Activated CD4-positive, alpha-beta T cell treated with anti-CD3 and anti-CD28 coated beads for 36 hours (primary cell): ENCODE results near the gene TRIML1. TPM values are rescaled to one million over a fixed set of nuclear protein-coding genes. Genes with fewer than 3 reads are reported as not detected.
"Not testable (repeated sequence)": the region's sequence is repeated elsewhere in the genome, so short reads cannot be mapped to it uniquely, and the experiment has no call there.

Source experiments
- ATAC-seq: fragments of 200-7000 bp; cut with Tn5 transposase; one replicate; pipeline ENCODE4 v1.10.0; 2021; ENCODE audit warnings: mild to moderate bottlenecking, moderate library complexity
- CTCF ChIA-PET: fragments of 350-600 bp; sonication (Branson Sonifier 250); formaldehyde crosslinking; loops from one replicate; lab custom pipeline; 2021; ENCODE audit warnings: antibody characterized with exemption; lab: Charles Lee
- POLR2A ChIA-PET: fragments of 350-600 bp; sonication (Branson Sonifier 250); formaldehyde crosslinking; loops from one replicate; lab custom pipeline; 2021; ENCODE audit warnings: antibody characterized with exemption, inconsistent platforms; lab: Charles Lee
- DNase-seq: peaks from one replicate; pipeline ENCODE4 v3.0.0-alpha.2; 2020
- H3K27ac Mint-ChIP-seq: one replicate; pipeline ENCODE4 v1.8.0; 2021; ENCODE audit warnings: mixed read lengths
- H3K27me3 Mint-ChIP-seq: one replicate; pipeline ENCODE4 v1.8.0; 2021; ENCODE audit warnings: mixed read lengths
- H3K36me3 Mint-ChIP-seq: one replicate; pipeline ENCODE4 v1.8.0; 2021; ENCODE audit warnings: low read depth, mixed read lengths
- H3K4me1 Mint-ChIP-seq: one replicate; pipeline ENCODE4 v1.8.0; 2021; ENCODE audit warnings: mixed read lengths
- H3K4me3 Mint-ChIP-seq: one replicate; pipeline ENCODE4 v1.8.0; 2021; ENCODE audit warnings: mild to moderate bottlenecking, moderate library complexity, mixed read lengths
- H3K9me3 Mint-ChIP-seq: one replicate; pipeline ENCODE4 v1.8.0; 2021; ENCODE audit warnings: low read depth, mixed read lengths
- intact Hi-C, 2 experiments: fragments of 100-400 bp; cut with DNase I in 1 of 2; cut with micrococcal nuclease in 1 of 2; formaldehyde crosslinking; loops; one replicate each; pipeline versions ENCODE4 v1.14.2 to v1.15.1; 2022 to 2024; cut with DNase I, micrococcal nuclease
- total RNA-seq, 2 experiments: library from RNA; stranded (reverse); gene quantifications; one replicate each; pipeline ENCODE4 v1.2.3, GENCODE V29; 2021

Gene TRIML1
- total RNA-seq, 2 experiments from 2014 or later: not detected

DNA sequence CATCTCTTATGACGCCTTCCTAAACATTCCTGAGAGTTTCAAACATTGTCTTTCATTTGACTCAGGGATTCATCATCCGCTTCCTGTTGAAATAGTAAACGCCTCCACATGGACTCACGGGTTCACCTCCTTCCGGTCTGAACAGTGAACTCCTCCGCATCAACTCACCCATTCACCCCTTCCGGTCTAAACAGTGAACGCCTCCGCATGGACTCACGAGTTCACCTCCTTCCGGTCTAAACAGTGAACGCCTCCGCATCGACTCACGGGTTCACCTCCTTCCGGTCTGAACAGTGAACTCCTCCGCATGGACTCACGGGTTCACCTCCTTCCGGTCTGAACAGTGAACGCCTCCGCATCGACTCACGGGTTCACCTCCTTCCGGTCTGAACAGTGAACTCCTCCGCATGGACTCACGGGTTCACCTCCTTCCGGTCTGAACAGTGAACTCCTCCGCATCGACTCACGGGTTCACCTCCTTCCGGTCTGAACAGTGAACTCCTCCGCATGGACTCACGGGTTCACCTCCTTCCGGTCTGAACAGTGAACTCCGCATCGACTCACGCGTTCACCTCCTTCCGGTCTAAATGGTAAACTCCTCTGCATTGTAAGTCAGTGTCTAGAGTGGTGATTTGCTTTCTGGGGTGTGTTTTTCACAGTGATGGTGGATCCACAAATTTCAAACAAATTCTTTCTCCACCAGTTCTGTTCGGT, 20.4 kb downstream of the TRIML1 start:
- H3K36me3 Mint-ChIP-seq, intact Hi-C loops, ATAC-seq, H3K27ac Mint-ChIP-seq, DNase-seq, H3K27me3 Mint-ChIP-seq, H3K4me3 Mint-ChIP-seq, POLR2A ChIA-PET, H3K9me3 Mint-ChIP-seq, H3K4me1 Mint-ChIP-seq, CTCF ChIA-PET: not testable (repeated sequence)

DNA sequence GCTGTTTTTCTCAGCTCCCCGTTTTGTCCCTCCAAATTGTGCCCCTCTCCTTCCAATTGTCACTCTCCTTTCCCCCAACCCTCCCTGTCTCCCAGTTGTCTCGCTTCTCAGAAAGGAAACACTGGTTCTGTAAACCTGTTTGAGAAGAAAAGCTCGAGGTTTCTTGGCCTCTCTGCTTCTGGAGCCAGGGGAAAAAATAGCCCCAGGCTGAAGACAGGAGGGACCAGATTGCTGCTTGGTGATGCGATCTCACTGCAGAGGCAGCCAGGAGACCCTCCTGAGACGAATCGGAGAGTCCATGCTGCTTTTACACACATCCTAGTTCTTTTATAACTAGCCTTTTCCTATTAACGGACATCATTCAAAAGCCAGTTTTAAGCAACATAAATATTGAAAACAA, 21.2 kb downstream of the TRIML1 start:
- Mint-ChIP-seq H3K27ac (no peak overlapping the region), H3K9me3 (peaks cover 5% of the 10 kb centered on the region), H3K4me3 (no peak overlapping the region), H3K36me3 (no peaks in the 10 kb centered on the region), H3K4me1 (no peaks in the 10 kb centered on the region), H3K27me3 (no peaks in the 10 kb centered on the region)
- DNase-seq (no peak), ATAC-seq (no peak)
- intact Hi-C loops: no loop called here
- ChIA-PET CTCF (interaction anchor here (0.6 kb wide), 1 partner anchor 535 kb away, joined by 3 read pairs; no protein-coding TSS in a partner anchor), POLR2A (no interaction called here)

DNA sequence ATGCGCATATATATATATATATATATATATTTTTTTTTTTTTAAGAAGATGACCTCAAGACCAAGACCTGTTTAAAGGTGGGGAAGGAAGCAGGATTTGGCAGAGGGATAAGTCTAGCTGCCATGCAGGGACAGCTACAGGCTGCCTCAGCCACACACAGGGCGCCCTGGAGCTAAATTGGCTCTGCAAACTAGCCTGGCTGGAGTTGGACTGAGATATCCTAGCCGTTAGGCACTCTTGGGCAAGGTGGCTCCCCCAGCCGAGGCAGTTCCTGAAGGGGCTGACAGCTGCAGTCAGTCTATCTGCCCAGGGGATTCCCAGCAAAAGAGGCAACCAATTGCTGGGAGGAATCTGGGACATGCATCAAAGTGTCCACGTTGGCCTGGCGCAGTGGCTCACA, 21.9 kb downstream of the TRIML1 start:
- no peaks in the 10 kb centered on the region for H3K4me1 Mint-ChIP-seq
- no peaks in the 10 kb centered on the region for H3K27me3 Mint-ChIP-seq
- no peak for ATAC-seq
- intact Hi-C loops: no loop called here
- DNase-seq: no peak
- H3K4me3 Mint-ChIP-seq: no peak overlapping the region
- no peaks in the 10 kb centered on the region for H3K36me3 Mint-ChIP-seq
- CTCF ChIA-PET: no interaction called here
- H3K27ac Mint-ChIP-seq: no peak overlapping the region
- POLR2A ChIA-PET: no interaction called here
- peaks cover 5% of the 10 kb centered on the region for H3K9me3 Mint-ChIP-seq

DNA sequence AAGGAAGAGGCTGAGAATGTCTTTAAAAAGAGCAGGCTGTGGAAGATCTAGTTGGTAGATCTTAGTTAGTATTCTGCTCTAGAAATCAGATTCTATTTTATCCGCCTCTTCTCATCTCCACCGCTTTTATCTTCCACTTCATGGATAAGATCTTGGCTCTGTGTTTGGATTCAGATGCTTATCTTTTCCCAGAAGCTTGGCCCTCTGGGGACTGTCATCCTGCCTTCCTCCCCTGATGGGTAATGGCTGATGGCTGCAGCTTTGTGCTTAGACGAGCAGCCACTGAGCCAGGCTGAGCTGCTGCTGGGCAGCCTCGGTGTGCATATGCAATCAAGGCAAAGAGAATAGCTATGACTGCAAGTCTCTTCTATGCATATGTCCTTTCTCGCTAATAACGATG, 23.5 kb downstream of the TRIML1 start:
- intact Hi-C loops: no loop called here
- ATAC-seq (no peak), DNase-seq (no peak)
- H3K27me3 Mint-ChIP-seq: no peaks in the 10 kb centered on the region
- H3K9me3 Mint-ChIP-seq: peaks cover 2% of the 10 kb centered on the region
- ChIA-PET CTCF (no interaction called here), POLR2A (no interaction called here)
- no peak overlapping the region for H3K27ac Mint-ChIP-seq
- no peaks in the 10 kb centered on the region for H3K36me3 Mint-ChIP-seq
- H3K4me1 Mint-ChIP-seq: no peaks in the 10 kb centered on the region
- no peak overlapping the region for H3K4me3 Mint-ChIP-seq

DNA sequence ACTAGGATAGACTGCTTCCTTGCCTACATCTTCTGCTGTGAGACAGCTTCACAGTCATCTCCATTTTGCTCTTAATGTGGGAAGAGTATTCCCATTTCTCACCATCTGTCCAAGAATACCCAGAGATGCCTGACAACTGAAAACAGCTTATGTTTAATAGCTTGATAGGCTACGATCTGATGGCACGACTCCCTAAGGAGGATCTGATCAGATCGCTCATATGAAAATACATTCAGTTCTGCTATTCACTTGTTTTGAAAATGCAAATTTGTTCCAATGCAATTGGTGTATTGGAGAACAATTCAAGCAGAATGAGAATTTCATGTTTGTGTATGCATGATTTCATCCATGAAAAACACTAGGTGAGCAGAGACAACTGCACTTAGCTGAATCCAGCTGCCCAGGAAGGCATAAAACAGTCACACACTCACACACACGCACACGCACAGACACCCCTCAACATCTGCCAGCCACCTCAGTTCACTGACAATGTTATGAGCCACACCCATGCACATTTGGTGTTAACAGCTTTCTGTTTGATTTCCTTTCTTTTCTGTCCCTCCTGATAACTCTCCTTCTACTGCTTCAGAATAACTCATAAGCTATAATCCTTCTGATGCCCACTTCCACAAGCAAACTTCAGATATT, 29.6 kb downstream of the TRIML1 start:
- H3K9me3 Mint-ChIP-seq: peaks cover 9% of the 10 kb centered on the region
- H3K36me3 Mint-ChIP-seq: no peaks in the 10 kb centered on the region
- ATAC-seq (no peak), DNase-seq (no peak)
- H3K27me3 Mint-ChIP-seq: no peaks in the 10 kb centered on the region
- no peak overlapping the region for H3K4me3 Mint-ChIP-seq
- H3K4me1 Mint-ChIP-seq: no peaks in the 10 kb centered on the region
- intact Hi-C loops: no loop called here
- CTCF ChIA-PET: no interaction called here
- no peak overlapping the region for H3K27ac Mint-ChIP-seq
- POLR2A ChIA-PET: no interaction called here

DNA sequence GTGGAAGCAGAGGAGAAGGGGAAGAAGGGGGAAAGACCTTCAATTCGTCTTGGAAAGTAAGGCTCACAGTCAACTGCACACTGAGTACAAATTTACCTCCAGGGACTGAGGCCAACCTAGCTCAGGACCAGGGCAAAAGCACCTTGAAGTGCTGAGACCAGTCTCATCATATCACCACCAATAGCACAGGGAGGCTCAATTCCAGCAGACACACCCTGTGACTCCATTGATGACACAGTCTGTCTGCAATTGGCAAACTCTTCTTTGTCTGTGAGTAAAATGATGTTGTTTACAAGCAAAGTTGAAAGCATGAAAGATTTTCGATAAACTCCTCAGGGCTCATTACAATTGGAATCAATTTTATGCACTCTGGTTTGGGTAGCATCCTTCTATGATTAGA, 32.3 kb downstream of the TRIML1 start:
- intact Hi-C loops: no loop called here
- peaks cover 8% of the 10 kb centered on the region for H3K9me3 Mint-ChIP-seq
- DNase-seq (no peak), ATAC-seq (no peak)
- CTCF ChIA-PET: no interaction called here
- POLR2A ChIA-PET: no interaction called here
- no peaks in the 10 kb centered on the region for H3K27me3 Mint-ChIP-seq
- no peak overlapping the region for H3K4me3 Mint-ChIP-seq
- H3K36me3 Mint-ChIP-seq: no peaks in the 10 kb centered on the region
- H3K27ac Mint-ChIP-seq: no peak overlapping the region
- no peaks in the 10 kb centered on the region for H3K4me1 Mint-ChIP-seq

DNA sequence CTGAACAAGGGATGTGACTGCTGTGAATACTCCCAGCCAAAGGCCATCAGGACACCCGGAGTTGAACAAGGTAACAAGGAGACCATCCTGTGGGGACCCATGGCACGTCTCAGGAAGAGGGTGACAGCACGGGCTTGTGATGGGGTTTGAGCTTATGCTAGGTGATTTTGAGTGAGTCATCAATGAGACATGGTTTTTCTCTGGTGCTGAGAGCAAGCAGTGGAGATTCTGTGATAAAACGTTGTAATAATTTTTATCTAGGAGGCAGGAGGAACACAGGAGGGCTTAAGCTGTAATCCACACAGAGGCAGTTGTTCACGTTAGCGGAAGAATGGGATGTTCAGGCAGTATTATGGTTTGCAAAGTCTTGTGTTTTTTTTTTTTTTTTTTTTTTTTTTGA, 36.0 kb downstream of the TRIML1 start:
- Mint-ChIP-seq H3K36me3 (no peaks in the 10 kb centered on the region), H3K27me3 (no peaks in the 10 kb centered on the region), H3K27ac (no peak overlapping the region), H3K9me3 (peaks cover 2% of the 10 kb centered on the region), H3K4me1 (no peaks in the 10 kb centered on the region), H3K4me3 (no peak overlapping the region)
- ChIA-PET POLR2A (no interaction called here), CTCF (no interaction called here)
- intact Hi-C loops: no loop called here
- DNase-seq: no peak
- no peak for ATAC-seq

DNA sequence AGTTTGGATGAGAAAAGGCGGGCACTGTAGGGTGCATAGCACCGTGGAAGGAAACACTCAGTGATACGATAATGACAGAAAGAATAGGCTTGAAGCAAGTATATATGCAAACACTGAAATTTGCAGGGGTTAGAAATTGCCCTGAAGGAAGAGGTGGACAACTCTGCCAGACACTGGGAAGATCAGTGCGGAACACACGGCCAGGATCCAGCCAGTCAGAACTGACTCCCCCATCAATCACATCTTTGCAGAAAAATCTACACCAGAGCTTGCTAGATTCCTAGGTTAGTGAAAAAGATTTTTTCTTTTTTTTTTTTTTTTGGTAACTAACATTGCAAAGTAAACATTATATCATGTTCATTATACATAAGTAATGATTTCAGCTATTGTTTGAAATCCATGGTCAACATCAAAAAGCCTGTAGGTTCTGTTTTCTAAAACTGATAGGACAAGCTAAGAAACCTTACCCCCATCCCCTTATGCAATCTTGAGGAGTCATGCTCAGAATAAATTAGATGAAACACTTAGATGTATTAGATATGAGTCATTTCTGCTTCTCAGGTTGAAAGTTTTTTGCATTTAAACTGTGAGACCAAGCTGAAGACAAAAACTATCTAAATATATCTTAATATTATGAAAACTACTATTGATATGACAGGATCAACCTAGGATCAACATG, 38.9 kb downstream of the TRIML1 start:
- CTCF ChIA-PET: no interaction called here
- ATAC-seq: no peak
- intact Hi-C loops: no loop called here

DNA sequence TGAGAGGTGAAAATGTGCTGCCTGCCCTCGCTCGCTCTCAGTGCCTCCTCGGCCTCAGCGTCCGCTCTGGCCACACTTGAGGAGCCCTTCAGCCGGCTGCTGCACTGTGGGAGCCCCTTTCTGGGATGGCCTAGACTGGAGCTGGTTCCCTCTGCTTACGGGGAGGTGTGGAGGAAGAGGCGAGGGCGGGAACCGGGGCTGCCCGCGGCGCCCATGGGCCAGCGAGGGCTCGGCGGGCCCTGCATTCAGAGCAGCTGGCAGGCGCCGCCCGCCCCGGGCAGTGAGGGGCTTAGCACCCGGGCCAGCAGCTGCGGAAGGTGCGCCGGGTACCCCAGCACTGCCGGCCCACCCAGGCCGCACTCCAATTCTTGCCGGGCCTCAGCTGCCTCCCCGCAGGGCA, 39.6 kb downstream of the TRIML1 start:
- no peaks in the 10 kb centered on the region for H3K27me3 Mint-ChIP-seq
- DNase-seq (no peak), ATAC-seq (no peak)
- no peak overlapping the region for H3K4me3 Mint-ChIP-seq
- peaks cover 10% of the 10 kb centered on the region for H3K9me3 Mint-ChIP-seq
- H3K36me3 Mint-ChIP-seq: no peaks in the 10 kb centered on the region
- intact Hi-C loops: no loop called here
- POLR2A ChIA-PET: no interaction called here
- H3K4me1 Mint-ChIP-seq: no peaks in the 10 kb centered on the region
- no peak overlapping the region for H3K27ac Mint-ChIP-seq
- CTCF ChIA-PET: no interaction called here

More for the DNA sequence above, 38.9 kb downstream of the TRIML1 start:
- no peak overlapping the region for H3K27ac Mint-ChIP-seq
- peaks cover 10% of the 10 kb centered on the region for H3K9me3 Mint-ChIP-seq
- no peaks in the 10 kb centered on the region for H3K27me3 Mint-ChIP-seq
- POLR2A ChIA-PET: no interaction called here
- no peak overlapping the region for H3K4me3 Mint-ChIP-seq
- no peaks in the 10 kb centered on the region for H3K4me1 Mint-ChIP-seq
- DNase-seq: no peak
- no peaks in the 10 kb centered on the region for H3K36me3 Mint-ChIP-seq

DNA sequence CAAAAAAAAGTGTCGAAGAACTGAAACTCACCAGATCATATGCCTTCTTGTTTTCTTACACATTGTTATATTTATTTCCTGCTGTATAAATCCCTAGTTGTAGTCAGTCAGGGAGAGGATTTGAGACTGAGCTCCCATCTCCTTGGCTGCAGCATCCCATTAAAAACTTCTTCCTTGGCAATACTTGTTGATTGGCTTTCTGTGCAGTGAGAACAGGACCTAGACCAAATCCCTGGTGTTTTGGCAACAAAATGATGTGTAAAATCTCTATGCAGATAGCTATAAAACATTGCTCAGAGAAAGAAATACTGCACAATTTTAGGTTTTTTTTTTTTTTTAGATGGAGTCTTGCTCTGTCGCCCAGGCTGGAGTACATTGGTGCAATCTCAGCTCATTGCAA, 47.9 kb downstream of the TRIML1 start:
- Mint-ChIP-seq H3K9me3 (peaks cover 10% of the 10 kb centered on the region), H3K36me3 (no peaks in the 10 kb centered on the region), H3K27me3 (no peaks in the 10 kb centered on the region), H3K4me3 (no peak overlapping the region), H3K4me1 (no peaks in the 10 kb centered on the region), H3K27ac (no peak overlapping the region)
- ChIA-PET POLR2A (no interaction called here), CTCF (no interaction called here)
- intact Hi-C loops: no loop called here
- DNase-seq (no peak), ATAC-seq (no peak)

DNA sequence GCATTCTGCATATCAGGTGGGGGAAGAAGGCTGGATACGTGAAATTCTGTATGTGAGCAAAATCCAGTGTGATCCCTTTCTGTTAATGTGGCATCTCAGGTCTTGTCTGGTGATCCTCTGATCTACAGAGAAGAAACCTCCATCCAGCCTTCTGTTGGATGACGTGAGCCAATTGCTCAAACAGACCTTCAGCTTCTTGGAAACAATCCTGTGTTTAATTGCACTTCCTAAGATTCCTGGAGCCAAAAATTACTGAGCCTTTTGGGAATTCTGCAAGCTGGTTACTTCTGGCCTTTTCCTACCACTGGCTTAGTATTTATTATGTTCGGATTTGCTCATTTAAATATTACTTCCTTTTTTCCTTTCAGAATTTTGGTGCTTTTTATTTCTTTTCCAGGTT, 51.2 kb downstream of the TRIML1 start:
- DNase-seq: no peak

DNA sequence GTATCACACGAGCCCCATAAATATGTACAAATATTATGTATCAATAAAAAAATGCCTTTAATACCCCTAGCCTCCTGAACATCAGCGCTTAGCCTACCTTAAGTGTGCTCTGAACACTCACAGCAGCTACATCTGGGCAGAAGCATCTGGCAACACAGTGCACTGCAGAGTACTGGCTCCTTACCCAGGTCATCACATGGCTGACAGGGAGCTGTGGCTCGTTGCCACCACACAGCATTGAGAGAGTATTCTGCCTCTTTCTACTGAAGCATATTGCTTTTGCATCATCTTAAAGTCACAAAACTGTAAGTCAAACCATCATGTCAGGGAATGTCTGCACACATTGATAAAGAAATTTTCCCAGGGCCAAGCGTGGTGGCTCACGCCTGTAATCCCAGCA, 55.2 kb downstream of the TRIML1 start:
- Mint-ChIP-seq H3K27ac (no peak overlapping the region), H3K4me1 (no peaks in the 10 kb centered on the region), H3K27me3 (no peaks in the 10 kb centered on the region), H3K9me3 (peaks cover 17% of the 10 kb centered on the region), H3K4me3 (no peak overlapping the region), H3K36me3 (no peaks in the 10 kb centered on the region)
- POLR2A ChIA-PET: no interaction called here
- intact Hi-C loops: no loop called here
- DNase-seq (no peak), ATAC-seq (no peak)
- CTCF ChIA-PET: no interaction called here

More for the DNA sequence above, 51.2 kb downstream of the TRIML1 start:
- H3K27me3 Mint-ChIP-seq: no peaks in the 10 kb centered on the region
- no peak overlapping the region for H3K27ac Mint-ChIP-seq
- intact Hi-C loops: no loop called here
- no peaks in the 10 kb centered on the region for H3K4me1 Mint-ChIP-seq
- H3K36me3 Mint-ChIP-seq: no peaks in the 10 kb centered on the region
- peaks cover 11% of the 10 kb centered on the region for H3K9me3 Mint-ChIP-seq
- ATAC-seq: no peak
- ChIA-PET POLR2A (no interaction called here), CTCF (no interaction called here)
- H3K4me3 Mint-ChIP-seq: no peak overlapping the region
